Rectal smooth muscle tissue (tissue), 1 donor: Measurements from ENCODE around the gene KLB.
"Not testable (repeated sequence)": the region's sequence is repeated elsewhere in the genome, so short reads cannot be mapped to it uniquely, and the experiment has no call there.

ENCODE experiments used
- H3K27ac ChIP-seq: one replicate; pipeline ENCODE4 v1.7.0; 2013; ENCODE audit warnings: low read depth, low read length, inconsistent platforms
- H3K27me3 ChIP-seq: one replicate; pipeline ENCODE4 v1.7.0; 2013; ENCODE audit warnings: low read length; ENCODE audit not compliant: control insufficient read depth, insufficient read depth
- H3K36me3 ChIP-seq: one replicate; pipeline ENCODE4 v1.7.0; 2013; ENCODE audit warnings: low read length; ENCODE audit not compliant: control insufficient read depth, insufficient read depth
- H3K4me1 ChIP-seq: one replicate; pipeline ENCODE4 v1.7.0; 2013; ENCODE audit warnings: low read length; ENCODE audit not compliant: control insufficient read depth, insufficient read depth
- H3K4me3 ChIP-seq: one replicate; pipeline ENCODE4 v1.7.0; 2013; ENCODE audit warnings: low read length
- H3K9ac ChIP-seq: one replicate; pipeline ENCODE4 v1.7.0; 2013; ENCODE audit warnings: low read length

The KLB gene

DNA sequence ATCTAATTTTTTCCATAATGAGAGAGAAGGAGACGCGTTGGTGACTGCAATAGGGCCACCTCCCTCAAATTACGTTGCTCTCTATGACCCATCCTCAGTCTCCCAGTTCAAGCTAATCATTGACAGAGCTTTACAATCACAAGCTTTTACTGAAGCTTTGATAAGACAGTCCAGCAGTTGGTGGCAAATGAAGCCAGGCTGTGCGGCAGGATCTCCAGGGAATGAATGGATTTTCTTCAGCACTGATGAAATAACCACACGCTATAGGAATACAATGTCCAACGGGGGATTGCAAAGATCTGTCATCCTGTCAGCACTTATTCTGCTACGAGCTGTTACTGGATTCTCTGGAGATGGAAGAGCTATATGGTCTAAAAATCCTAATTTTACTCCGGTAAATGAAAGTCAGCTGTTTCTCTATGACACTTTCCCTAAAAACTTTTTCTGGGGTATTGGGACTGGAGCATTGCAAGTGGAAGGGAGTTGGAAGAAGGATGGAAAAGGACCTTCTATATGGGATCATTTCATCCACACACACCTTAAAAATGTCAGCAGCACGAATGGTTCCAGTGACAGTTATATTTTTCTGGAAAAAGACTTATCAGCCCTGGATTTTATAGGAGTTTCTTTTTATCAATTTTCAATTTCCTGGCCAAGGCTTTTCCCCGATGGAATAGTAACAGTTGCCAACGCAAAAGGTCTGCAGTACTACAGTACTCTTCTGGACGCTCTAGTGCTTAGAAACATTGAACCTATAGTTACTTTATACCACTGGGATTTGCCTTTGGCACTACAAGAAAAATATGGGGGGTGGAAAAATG, at the start of gene KLB:
KLB (plus strand) TSS at position 168 of the 821 bp plus-strand sequence; CDS start at position 188, 20 bp downstream.
- H3K27ac ChIP-seq, result no peak within 1 kb of the TSS
- no peaks in the 10 kb centered on the region for H3K4me1 ChIP-seq
- no peaks in the 10 kb centered on the region for H3K36me3 ChIP-seq
- no peak within 1 kb of the TSS for H3K4me3 ChIP-seq
- H3K9ac ChIP-seq, result no peak within 1 kb of the TSS
- no peaks in the 10 kb centered on the region for H3K27me3 ChIP-seq

- H3K27me3 ChIP-seq, result no peaks in the 10 kb centered on the region
- H3K4me1 ChIP-seq, result peaks cover 6% of the 10 kb centered on the region
- H3K36me3 ChIP-seq, result no peaks in the 10 kb centered on the region
- H3K4me3 ChIP-seq, result no peak overlapping the region
- peak overlapping the region; percentile 14 for H3K27ac ChIP-seq
- no peak overlapping the region for H3K9ac ChIP-seq
These were observed 49.7 kb upstream of the KLB start for GRCh38 chr4:39357002-39357401.

GRCh38 chr4:39360611-39361010, 46.1 kb upstream of the KLB start:
- H3K36me3 ChIP-seq, H3K4me3 ChIP-seq, H3K27ac ChIP-seq, H3K9ac ChIP-seq, H3K4me1 ChIP-seq, H3K27me3 ChIP-seq: not testable (repeated sequence)

DNA sequence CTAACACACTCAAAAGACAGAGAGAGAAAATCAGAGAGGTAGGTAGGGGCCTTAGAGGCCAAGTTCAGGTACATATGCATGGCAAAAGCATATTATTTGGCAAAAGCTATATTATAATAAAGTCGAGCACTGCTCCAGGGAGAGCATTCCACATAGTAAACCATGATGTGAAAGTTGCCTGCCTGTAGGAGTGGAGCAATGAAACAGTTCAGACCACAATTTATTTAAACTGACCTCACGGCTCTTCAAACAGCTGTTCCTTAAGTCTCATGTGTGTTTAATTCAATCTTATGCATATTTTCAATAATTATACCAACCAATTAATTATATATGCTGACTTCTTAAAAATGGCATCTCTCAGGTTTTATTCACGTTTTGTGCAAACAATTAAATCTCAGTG, 43.9 kb upstream of the KLB start:
- H3K27ac ChIP-seq, result no peak overlapping the region

DNA sequence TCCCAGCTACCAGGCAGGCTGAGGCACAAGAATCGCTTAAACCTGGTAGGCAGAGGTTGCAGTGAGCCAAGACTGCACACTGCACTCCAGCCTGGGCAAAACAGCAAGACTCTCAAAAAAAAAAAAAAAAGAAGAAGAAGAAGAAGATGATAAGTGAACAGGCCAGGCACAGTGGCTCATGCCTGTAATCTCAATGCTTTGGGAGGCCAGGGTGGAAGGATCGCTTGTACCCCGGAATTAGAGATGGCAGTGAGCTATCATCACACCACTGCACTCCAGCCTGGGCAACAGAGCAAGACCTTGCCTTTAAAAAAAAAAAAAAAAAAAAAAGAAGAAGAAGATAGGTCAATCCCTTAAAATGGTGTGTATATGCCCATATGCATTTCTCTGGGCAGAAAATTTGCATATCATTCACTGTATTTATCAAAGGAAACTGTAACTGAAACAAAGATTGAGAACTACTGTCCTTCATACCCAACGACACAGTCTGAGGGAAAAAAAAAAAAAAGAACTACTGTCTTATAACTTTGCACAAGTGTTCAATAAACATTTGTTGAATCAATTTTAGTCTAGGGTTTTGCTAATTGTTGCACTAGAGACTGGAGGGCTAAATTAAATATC, 42.8 kb upstream of the KLB start:
- Histone ChIP-seq H3K4me3 (no peak overlapping the region), H3K36me3 (no peaks in the 10 kb centered on the region), H3K27me3 (no peaks in the 10 kb centered on the region), H3K9ac (no peak overlapping the region), H3K4me1 (no peaks in the 10 kb centered on the region), H3K27ac (no peak overlapping the region)

More for the DNA sequence above, 43.9 kb upstream of the KLB start:
- Histone ChIP-seq H3K27me3 (no peaks in the 10 kb centered on the region), H3K36me3 (no peaks in the 10 kb centered on the region), H3K9ac (no peak overlapping the region), H3K4me1 (no peaks in the 10 kb centered on the region), H3K4me3 (no peak overlapping the region)

GRCh38 chr4:39365360-39365759, 41.4 kb upstream of the KLB start:
- Histone ChIP-seq H3K27ac (peak overlapping the region; percentile 87), H3K27me3 (no peaks in the 10 kb centered on the region), H3K9ac (no peak overlapping the region), H3K4me3 (peak overlapping the region; percentile 95), H3K36me3 (no peaks in the 10 kb centered on the region), H3K4me1 (no peaks in the 10 kb centered on the region)

GRCh38 chr4:39365830-39366771, 40.6 kb upstream of the KLB start, which contains the start of gene RFC1:
Gene RFC1, minus strand, starts transcription at chr4:39366362. Its CDS starts 121 bp downstream, at chr4:39366241.
- peak within 1 kb of the TSS; percentile 57 for H3K9ac ChIP-seq
- no peaks in the 10 kb centered on the region for H3K36me3 ChIP-seq
- peak within 1 kb of the TSS; percentile 95 for H3K4me3 ChIP-seq

GRCh38 chr4:39367166-39367565, 39.6 kb upstream of the KLB start:
- no peaks in the 10 kb centered on the region for H3K27me3 ChIP-seq
- H3K36me3 ChIP-seq, result no peaks in the 10 kb centered on the region
- H3K4me1 ChIP-seq, result no peaks in the 10 kb centered on the region
- H3K4me3 ChIP-seq, result no peak overlapping the region
- H3K27ac ChIP-seq, result no peak overlapping the region
- no peak overlapping the region for H3K9ac ChIP-seq

More at GRCh38 chr4:39365830-39366771, 40.6 kb upstream of the KLB start, which contains the start of gene RFC1:
- Histone ChIP-seq H3K27ac (peak within 1 kb of the TSS; percentile 87), H3K27me3 (no peaks in the 10 kb centered on the region), H3K4me1 (no peaks in the 10 kb centered on the region)

GRCh38 chr4:39369301-39369700, 37.4 kb upstream of the KLB start:
- no peaks in the 10 kb centered on the region for H3K4me1 ChIP-seq
- no peak overlapping the region for H3K9ac ChIP-seq
- no peak overlapping the region for H3K27ac ChIP-seq
- H3K27me3 ChIP-seq, result no peaks in the 10 kb centered on the region
- H3K36me3 ChIP-seq, result no peaks in the 10 kb centered on the region
- H3K4me3 ChIP-seq, result no peak overlapping the region

DNA sequence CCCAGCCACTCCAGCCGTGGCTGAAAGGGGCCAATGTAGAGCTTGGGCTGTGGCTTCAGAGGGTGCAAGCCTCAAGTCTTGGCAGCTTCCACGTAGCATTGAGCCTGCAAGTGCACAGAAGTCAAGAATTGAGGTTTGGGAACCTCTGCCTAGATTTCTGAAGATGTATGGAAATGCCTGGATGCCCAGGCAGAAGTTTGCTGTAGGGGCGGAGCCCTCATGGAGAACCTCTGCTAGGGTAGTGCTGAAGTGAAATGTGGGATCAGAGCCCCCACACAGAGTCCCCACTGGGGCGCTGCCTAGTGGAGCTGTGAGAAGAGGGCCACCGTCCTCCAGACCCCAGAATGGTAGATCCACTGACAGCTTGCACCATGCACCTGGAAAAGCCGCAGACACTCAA, 35.5 kb upstream of the KLB start:
- H3K36me3 ChIP-seq, H3K27me3 ChIP-seq, H3K9ac ChIP-seq, H3K4me3 ChIP-seq, H3K27ac ChIP-seq, H3K4me1 ChIP-seq: not testable (repeated sequence)

DNA sequence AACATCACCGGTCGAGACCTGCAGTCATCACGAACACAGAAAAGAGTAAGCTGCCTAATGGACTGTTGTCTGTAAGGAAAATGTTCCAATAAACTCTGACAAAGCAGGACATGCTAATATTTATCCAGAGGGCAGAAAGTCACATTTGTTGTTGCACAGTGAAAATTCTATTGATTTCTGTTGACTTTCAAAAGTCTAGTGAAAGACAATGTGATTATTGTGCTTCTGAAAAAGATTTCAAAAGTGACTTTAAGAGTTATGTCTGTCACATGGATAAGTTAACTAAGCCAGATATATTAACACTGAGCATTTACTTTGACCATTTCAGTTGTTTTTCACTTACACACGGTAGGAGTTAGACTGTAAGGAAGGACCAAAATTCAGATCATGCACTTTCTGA, 31.3 kb upstream of the KLB start:
- no peak overlapping the region for H3K4me3 ChIP-seq
- H3K27ac ChIP-seq, result no peak overlapping the region
- no peaks in the 10 kb centered on the region for H3K4me1 ChIP-seq
- H3K9ac ChIP-seq, result no peak overlapping the region
- H3K27me3 ChIP-seq, result no peaks in the 10 kb centered on the region
- no peaks in the 10 kb centered on the region for H3K36me3 ChIP-seq

GRCh38 chr4:39383690-39384089, 23.0 kb upstream of the KLB start:
- Histone ChIP-seq H3K4me1 (no peaks in the 10 kb centered on the region), H3K27me3 (no peaks in the 10 kb centered on the region), H3K27ac (no peak overlapping the region), H3K4me3 (no peak overlapping the region), H3K36me3 (no peaks in the 10 kb centered on the region), H3K9ac (no peak overlapping the region)
